ENCODE data around the gene IHH. TPM values are rescaled to one million over a fixed set of nuclear protein-coding genes. Genes with fewer than 3 reads are reported as not detected.

IHH gene
- polyA plus RNA-seq, 6 donors from 2014 or later, result not detected

DNA sequence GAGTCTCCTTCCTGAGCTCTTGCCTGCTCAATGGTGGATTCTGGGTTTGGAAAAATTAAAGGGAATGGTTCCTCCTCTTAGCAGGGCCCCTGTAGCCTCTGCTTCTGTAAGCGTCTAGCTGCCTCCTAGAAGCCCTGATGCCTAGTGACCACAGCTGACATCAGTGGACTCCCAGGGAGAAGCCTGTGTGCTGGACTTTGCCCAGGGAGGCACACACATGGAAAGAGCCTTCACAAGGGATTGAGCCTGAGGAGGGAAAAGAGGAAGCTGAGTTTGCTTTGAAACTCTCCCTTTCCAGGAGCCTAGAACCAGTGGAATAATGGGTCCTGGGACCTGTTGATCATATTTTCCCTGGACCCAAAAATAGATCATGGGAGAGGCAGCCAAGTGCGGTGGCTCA, 18.0 kb downstream of the IHH start:
- peaks cover 0 to 11% (median 5%) of the 10 kb centered on the region in 3 donors for H3K4me1 Mint-ChIP-seq
- H3K9me3 Mint-ChIP-seq, result peaks cover 0 to 2% (median 0%) of the 10 kb centered on the region in 7 donors
- H3K27ac Mint-ChIP-seq, result no peak overlapping the region
- no peak for ATAC-seq (ENCODE audit: low read depth in 2 of 2)
- peaks cover 64 to 92% (median 86%) of the 10 kb centered on the region in 3 donors for H3K27me3 Mint-ChIP-seq
- DNase-seq, result no peak
- H3K36me3 Mint-ChIP-seq, result no peaks in the 10 kb centered on the region
- H3K4me3 Mint-ChIP-seq, result peak overlapping the region in 1 of 8 donors; percentile 6

DNA sequence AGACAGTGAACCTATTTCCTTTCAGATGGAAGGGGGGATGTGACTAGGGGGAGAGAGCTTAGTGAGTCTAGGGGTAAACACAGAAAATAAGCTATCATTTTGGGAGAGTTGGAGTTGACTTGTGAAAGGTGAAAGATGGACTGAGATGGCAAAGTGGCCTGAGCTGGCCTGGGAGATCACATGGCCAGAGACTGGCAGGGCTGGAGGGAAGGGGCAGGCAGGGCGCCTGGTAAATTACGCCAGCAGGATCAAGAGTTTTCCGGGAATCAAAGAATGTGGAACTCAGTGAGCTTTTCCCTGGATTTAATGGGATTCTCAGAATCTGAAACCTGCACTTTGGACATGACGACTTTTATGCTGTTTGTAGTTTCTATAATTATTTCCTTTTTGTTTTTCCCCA, 18.6 kb downstream of the IHH start:
- H3K4me3 Mint-ChIP-seq, result peak overlapping the region in 1 of 8 donors; percentile 25

DNA sequence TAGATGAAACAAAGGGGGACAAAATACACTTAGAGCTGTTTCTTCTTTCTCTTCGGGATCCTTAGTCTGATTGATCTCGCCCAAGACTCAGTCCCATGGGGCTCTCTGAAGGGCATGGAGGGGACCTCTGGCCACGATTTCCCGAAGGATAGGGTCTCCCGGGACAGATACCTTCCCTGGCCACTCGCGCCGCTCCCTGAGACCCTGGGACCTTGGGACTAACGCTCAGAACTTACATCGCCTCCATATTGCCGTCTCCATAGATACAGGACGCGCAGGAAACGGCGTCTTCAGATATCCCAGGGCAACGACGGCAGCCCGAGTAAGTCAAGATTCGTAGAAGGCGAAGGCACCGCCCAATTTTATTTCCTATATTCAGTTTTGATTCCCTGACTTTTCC, 19.5 kb downstream of the IHH start, which contains the start of gene CFAP65:
TSS of gene CFAP65 (minus strand) at position 265 of the 400 bp plus-strand sequence. CDS start 2,468 bp downstream, outside the sequence.
- Mint-ChIP-seq H3K27ac (peak within 1 kb of the TSS in 1 of 6 donors; percentile 62), H3K9me3 (peaks cover 0 to 2% (median 0%) of the 10 kb centered on the region in 7 donors), H3K27me3 (peaks cover 61 to 93% (median 88%) of the 10 kb centered on the region in 3 donors), H3K4me1 (peaks cover 0 to 11% (median 5%) of the 10 kb centered on the region in 3 donors), H3K36me3 (no peaks in the 10 kb centered on the region), H3K4me3 (peak within 1 kb of the TSS in 5 of 8 donors; percentile 27 to 71 (median 53))
- no peak for ATAC-seq (ENCODE audit: low read depth in 2 of 2)
- no peak for DNase-seq

More for the DNA sequence above, 18.6 kb downstream of the IHH start:
- ATAC-seq (ENCODE audit: low read depth in 2 of 2) (no peak), DNase-seq (no peak)
- Mint-ChIP-seq H3K27ac (no peak overlapping the region), H3K36me3 (no peaks in the 10 kb centered on the region), H3K9me3 (peaks cover 0 to 2% (median 0%) of the 10 kb centered on the region in 7 donors), H3K27me3 (peaks cover 64 to 92% (median 89%) of the 10 kb centered on the region in 3 donors), H3K4me1 (peaks cover 0 to 11% (median 5%) of the 10 kb centered on the region in 3 donors)

DNA sequence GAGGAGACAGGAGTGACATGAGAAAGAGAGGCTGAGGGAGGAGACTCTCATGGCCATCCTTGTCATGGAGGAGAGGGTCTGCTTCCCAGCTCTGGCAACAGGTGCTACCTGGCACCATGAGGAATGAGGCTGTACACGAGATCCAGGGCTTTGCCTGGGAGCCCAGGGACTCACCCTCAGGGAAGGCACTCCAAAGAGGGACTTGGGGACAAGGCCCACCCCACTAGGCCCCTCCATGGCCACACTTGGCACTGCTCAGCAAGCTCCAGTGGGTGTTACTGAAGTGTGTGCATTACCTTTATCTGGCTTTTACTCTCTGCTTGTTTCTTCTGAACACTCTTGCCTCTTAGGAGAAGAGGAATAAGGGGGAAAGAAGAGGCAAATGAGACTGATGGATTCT, 22.1 kb downstream of the IHH start:
- ATAC-seq (ENCODE audit: low read depth in 2 of 2) (no peak), DNase-seq (no peak)
- H3K4me1 Mint-ChIP-seq, result peaks cover 0 to 11% (median 5%) of the 10 kb centered on the region in 3 donors
- peaks cover 0 to 2% (median 0%) of the 10 kb centered on the region in 7 donors for H3K9me3 Mint-ChIP-seq
- no peaks in the 10 kb centered on the region for H3K36me3 Mint-ChIP-seq
- peaks cover 46 to 97% (median 88%) of the 10 kb centered on the region in 3 donors for H3K27me3 Mint-ChIP-seq
- no peak overlapping the region for H3K4me3 Mint-ChIP-seq
- H3K27ac Mint-ChIP-seq, result no peak overlapping the region

DNA sequence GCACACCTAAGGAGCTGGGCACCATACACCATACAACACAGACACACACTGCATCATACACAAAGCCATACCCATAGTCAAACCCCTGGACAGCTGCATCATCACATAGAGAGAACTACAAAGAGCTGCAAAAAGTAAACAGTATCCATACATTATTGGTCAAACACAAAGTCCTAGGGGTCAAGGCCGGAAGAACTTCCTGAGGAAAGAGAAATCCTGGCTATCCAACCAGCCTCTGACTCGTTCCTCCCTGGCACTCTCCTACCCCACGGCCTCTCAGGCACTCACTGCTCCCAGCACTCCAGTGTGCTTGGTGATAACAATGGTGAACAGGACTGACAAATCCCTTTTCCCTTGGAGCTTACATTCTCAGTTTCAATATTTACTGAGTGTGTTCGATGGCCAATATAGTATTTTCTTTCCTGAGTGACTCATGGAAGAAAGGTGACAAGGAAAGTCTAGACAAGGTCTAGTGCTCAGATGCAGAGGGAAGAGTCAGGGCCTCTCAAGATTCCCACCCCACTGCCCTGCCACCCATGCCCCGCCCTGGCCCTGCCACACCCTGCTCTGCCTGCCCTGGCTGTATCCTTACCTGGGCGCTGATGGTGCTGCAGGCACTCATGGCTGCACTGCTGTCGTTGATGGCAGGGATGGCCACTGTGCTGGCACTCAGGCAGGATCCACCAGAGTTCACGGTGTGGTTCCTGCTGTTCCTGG, 22.8 kb downstream of the IHH start:
- no peak overlapping the region for H3K27ac Mint-ChIP-seq
- peaks cover 0 to 11% (median 5%) of the 10 kb centered on the region in 3 donors for H3K4me1 Mint-ChIP-seq
- H3K27me3 Mint-ChIP-seq, result peaks cover 46 to 97% (median 88%) of the 10 kb centered on the region in 3 donors
- ATAC-seq (ENCODE audit: low read depth in 2 of 2) (no peak), DNase-seq (no peak)
- peaks cover 0 to 3% (median 0%) of the 10 kb centered on the region in 7 donors for H3K9me3 Mint-ChIP-seq
- H3K4me3 Mint-ChIP-seq, result no peak overlapping the region
- no peaks in the 10 kb centered on the region for H3K36me3 Mint-ChIP-seq

DNA sequence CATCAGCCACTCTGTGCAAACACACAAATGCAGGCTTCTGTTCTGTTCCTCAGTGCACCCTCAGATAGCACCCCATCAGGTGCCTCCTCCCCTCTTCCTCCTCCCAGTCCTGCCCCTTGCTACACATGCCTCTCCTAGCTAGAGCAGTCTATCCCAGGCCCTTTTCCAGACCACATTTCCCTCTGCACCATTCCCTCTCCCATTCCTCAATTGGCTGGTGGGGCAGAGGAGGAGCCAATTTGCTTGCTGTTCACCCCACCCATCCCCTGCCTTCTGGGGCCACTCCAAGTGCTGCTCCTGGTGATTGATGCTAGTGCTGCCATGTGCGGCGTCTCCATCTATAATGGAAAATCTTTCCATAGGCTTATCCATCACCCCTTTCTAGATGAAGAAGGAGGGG, 24.8 kb downstream of the IHH start:
- Mint-ChIP-seq H3K4me3 (no peak overlapping the region), H3K27ac (no peak overlapping the region), H3K36me3 (no peaks in the 10 kb centered on the region), H3K27me3 (peaks cover 36 to 94% (median 84%) of the 10 kb centered on the region in 3 donors), H3K9me3 (peaks cover 0 to 3% (median 0%) of the 10 kb centered on the region in 7 donors), H3K4me1 (no peaks in the 10 kb centered on the region)
- ATAC-seq (ENCODE audit: low read depth in 2 of 2), result no peak
- DNase-seq, result no peak

DNA sequence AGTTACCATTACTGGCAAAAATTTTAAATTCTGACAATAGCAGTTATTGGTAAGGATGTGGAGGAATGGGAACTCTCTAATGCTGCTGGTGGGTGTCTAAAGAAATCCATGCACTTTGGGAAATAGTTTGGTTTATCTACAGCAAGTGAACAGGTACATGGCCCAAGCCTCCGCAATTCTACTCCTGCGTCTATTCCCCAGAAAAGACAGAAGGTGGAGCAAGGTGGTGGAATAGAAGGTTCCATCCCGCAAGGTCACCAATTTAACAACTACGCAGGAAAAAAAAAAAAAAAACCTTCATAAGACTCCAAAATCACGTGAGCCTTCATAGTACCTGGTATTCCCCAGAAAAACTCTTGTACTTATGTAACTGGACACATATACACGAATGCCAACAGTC, 25.9 kb downstream of the IHH start:
- peaks cover 0 to 3% (median 0%) of the 10 kb centered on the region in 7 donors for H3K9me3 Mint-ChIP-seq
- no peak overlapping the region for H3K4me3 Mint-ChIP-seq
- H3K36me3 Mint-ChIP-seq, result no peaks in the 10 kb centered on the region
- ATAC-seq (ENCODE audit: low read depth in 2 of 2), result no peak
- H3K27ac Mint-ChIP-seq, result no peak overlapping the region
- no peak for DNase-seq
- H3K4me1 Mint-ChIP-seq, result no peaks in the 10 kb centered on the region
- peaks cover 28 to 91% (median 84%) of the 10 kb centered on the region in 3 donors for H3K27me3 Mint-ChIP-seq

DNA sequence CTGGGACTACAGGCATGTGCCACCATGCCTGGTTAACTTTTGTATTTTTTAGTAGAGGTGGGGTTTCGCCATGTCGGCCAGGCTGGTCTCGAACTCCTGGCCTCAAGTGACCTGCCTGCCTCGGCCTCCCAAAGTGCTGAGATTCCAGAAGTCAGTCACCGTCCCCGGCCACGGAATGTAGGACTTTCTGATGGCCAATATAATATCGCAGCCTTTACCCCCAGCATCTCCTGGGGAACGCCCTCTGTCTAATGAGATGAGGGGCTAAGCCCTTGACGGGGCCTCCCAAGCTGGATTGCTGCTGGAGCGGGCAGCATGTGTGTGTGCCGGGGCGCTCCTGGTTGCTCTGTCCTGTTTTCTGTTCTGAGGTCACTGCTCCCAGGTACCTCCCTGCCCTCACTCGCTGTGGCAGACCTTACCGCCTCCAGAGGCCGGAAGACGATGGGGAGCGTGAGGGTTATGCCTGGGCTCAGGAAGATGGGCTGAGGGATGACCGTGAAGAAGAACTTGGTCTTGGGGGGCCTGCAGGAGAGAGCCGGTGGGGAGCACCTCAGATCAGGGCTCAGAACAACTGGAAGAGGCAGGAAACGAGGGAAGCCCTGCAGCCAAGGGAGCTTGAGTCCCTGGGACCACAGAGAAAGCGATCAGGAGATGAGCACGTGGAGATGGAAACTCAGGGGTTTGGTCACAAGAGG, 28.5 kb downstream of the IHH start:
- Mint-ChIP-seq H3K4me3 (no peak overlapping the region), H3K36me3 (no peaks in the 10 kb centered on the region), H3K9me3 (peaks cover 0 to 1% (median 0%) of the 10 kb centered on the region in 7 donors), H3K4me1 (no peaks in the 10 kb centered on the region), H3K27ac (no peak overlapping the region), H3K27me3 (peaks cover 19 to 85% (median 78%) of the 10 kb centered on the region in 3 donors)
- ATAC-seq (ENCODE audit: low read depth in 2 of 2) (no peak), DNase-seq (no peak)

DNA sequence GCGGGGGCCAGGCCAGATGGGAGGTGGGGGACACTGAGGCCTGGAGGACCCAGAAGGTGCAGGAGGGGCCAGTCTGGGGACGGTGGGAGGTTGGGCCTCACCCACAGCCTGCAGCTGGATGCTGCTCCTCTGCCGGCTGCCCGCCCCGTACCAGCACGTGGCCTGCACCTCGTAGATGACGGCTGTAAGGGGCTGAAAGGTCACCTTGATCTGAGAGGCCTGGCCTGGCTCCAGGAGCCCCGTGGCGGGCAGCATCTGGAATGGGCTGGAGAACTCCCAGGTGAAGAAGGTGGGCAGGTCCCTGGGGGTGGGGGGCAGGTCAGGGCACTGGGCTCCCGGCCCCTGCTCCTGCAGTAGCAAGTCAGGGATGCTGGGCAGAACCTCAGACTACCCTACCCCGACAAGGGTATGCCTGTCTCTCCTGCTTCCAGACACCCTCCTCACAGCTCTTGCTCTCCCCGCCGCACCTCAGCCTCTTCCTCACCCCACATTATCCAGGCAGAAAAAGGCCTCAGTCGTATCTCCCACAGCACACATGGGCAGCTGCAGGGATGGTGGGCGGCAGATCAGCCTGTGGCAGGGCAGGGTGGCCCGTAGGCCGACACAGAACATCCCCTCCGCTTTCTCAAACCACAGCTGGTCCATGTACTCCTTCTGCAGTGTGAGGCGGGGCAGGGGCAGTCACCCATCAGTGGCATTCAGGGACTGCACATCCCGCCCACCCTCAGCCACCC, 29.5 kb downstream of the IHH start:
- H3K27me3 Mint-ChIP-seq, result peaks cover 13 to 75% (median 72%) of the 10 kb centered on the region in 3 donors
- ATAC-seq (ENCODE audit: low read depth in 2 of 2), result no peak
- no peaks in the 10 kb centered on the region for H3K4me1 Mint-ChIP-seq
- no peak for DNase-seq
- peaks cover 0 to 1% (median 0%) of the 10 kb centered on the region in 7 donors for H3K9me3 Mint-ChIP-seq
- H3K27ac Mint-ChIP-seq, result no peak overlapping the region
- no peak overlapping the region for H3K4me3 Mint-ChIP-seq
- H3K36me3 Mint-ChIP-seq, result no peaks in the 10 kb centered on the region

DNA sequence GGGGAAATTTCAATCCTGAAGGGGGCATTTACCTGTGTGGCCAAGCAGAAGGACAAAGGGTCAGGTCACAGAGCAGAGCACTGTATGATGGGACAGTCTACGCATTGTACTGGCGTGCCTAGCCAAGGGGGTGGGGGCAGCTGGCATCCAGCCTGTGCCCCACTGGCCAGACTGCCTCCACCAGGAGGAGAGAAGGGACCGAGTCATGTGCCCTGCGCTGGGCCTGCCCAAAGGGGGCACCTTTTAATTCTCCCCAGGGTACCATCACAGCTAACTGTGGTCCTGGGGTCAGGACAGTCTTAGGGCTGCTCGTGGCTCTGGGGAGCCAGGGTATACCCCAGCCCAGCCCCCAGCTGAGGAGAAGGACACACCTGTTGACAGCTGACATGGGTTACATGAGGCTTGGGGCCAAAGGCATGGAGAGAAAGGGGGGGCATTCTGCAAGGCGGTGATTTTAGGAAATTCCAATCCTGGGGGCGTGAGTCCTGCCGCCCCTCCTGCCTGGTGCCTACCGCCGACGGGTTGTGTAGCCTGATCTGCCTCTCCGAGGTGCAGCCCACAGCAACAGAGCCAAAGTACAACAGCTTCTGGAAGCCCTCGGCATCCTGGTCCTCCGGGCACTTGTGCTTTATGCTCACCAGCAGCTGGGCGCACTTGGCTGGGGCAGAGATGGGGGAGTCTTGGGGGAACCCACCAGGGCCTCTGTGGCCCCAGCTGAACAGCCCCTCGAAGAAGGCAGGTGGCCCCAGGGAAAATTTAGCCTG, 30.4 kb downstream of the IHH start:
- Mint-ChIP-seq H3K9me3 (peaks cover 0 to 1% (median 0%) of the 10 kb centered on the region in 7 donors), H3K4me1 (no peaks in the 10 kb centered on the region), H3K27ac (no peak overlapping the region), H3K36me3 (no peaks in the 10 kb centered on the region), H3K4me3 (no peak overlapping the region), H3K27me3 (peaks cover 14 to 72% (median 71%) of the 10 kb centered on the region in 3 donors)
- no peak for DNase-seq
- no peak for ATAC-seq (ENCODE audit: low read depth in 2 of 2)

DNA sequence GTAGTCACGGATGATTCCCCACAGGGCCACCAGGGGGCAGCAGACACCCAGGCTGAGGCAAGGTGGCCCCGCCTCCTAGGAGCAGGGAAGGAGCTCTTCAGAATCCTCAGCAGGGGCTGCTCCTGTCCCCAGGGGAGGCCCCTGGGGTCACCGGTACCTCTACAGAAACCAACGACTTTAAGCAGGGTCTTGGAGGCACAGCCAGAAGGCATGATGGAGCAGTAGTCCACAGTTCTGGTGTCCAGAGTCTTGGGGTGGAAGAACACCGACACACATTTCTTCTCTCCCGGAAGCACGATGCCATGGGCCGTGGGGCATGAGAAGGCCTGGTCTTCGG, 30.9 kb downstream of the IHH start:
- DNase-seq, result peak; percentile 68
- Mint-ChIP-seq H3K36me3 (no peaks in the 10 kb centered on the region), H3K4me3 (peak overlapping the region in 1 of 8 donors; percentile 44), H3K27me3 (peaks cover 15 to 73% (median 71%) of the 10 kb centered on the region in 3 donors), H3K27ac (no peak overlapping the region), H3K9me3 (peaks cover 0 to 1% (median 0%) of the 10 kb centered on the region in 7 donors), H3K4me1 (no peaks in the 10 kb centered on the region)
- ATAC-seq (ENCODE audit: low read depth in 2 of 2), result peak; percentile 75 to 81

DNA sequence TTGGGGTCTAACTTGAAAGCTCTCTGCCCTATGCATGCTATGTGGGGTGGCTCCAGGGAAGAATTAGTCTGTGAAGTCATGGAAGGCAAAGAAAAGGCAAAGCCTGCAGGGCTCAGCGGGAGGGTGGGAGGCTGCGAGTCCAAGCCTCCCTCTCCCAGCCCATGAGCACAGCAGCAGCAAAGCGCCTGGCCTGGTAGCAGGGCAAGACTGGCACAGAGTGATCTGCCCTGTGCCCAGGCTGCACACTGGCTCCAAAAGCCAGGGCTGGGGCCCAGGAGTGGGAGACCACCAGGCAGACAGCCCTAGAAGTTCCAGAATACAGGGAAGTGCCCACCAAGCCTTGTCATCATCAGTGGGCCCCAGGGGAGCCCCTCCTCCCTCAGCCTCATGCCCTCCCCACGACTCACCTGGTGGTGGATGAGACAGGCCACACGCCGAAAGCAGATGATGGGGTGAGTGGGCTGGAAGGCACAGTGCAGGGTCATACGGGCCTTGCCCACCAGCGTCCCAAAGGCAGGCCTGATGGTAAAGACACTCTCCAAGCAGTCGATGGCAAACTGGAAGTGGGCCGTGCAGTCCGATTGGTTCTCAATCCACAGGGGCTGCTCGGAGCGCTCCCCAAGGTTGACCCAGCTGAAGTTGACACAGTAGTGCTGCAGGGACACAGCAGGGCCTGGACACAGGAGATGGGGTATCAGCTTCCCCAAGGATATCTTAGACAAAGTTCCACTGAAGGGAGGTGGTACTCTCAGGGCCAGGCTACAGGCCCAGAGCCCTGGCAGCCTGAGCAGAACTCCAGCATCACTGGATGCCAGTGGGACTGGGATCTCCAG, 31.5 kb downstream of the IHH start:
- Mint-ChIP-seq H3K36me3 (no peaks in the 10 kb centered on the region), H3K4me1 (no peaks in the 10 kb centered on the region), H3K27ac (no peak overlapping the region), H3K4me3 (no peak overlapping the region), H3K9me3 (peaks cover 0 to 1% (median 0%) of the 10 kb centered on the region in 7 donors), H3K27me3 (peaks cover 16 to 68% (median 66%) of the 10 kb centered on the region in 3 donors)
- ATAC-seq (ENCODE audit: low read depth in 2 of 2) (peak in 1 of 2 donors; percentile 13), DNase-seq (no peak)
